ENCODE measurements around the gene FN3KRP.

FN3KRP gene

DNA sequence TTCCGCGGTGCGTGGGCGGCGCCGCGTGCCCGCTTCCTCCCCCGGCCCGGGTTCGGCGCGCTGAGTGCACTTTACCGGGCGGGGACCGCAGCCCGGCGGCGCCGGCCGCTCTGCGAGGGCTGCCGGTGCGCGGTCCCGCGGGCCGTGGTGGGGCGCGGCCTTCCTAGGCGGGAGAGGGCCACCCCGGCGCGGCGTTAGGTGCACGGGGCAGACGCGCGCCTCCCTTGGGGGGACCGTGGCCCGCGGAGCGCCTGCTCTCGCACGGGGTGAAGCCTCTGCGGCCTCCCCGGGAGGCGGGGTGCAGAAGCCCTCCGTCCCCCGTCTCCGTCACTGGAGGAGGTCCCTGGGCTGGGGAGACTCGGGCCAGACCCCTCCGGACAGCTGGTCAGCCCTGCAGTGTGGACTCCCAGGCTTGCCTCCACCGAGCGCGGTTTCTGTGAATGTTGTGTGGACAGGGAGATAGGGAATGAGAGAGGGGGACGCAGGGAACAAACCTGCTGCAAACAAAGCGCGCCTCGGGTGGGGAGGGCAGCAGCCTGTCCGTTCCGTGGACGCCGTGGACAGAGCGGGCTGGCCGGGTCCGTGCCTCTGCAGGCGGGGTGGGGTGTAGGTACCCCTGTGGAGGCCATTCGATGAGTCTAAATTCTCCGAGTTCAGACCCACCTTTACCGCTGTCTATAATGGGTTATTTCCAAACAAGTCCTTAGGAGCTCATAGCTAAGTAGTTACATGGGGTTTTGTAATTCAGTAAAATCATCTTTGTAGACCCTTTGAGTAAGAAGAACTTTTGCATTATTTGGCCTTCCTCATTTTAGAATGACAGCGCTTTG lies 36.1 kb downstream of the FN3KRP start:
- Histone ChIP-seq H3K9ac (ENCODE audit: low read length) (peak overlapping the region; percentile 77), H3K79me2 (ENCODE audit: low read length) (peaks cover 44% of the 10 kb centered on the region), H3K36me3 (replicated peaks; ENCODE audit: low read depth, low read length) (no peaks in the 10 kb centered on the region), H3K9me3 (ENCODE audit: insufficient read depth, low read length) (no peaks in the 10 kb centered on the region), H4K20me1 (ENCODE audit: insufficient read depth, low read length) (peaks cover 7% of the 10 kb centered on the region; the same call in 1 of the 2 replicates), H3K4me2 (ENCODE audit: low read length) (peak overlapping the region; percentile 88), H3K4me1 (ENCODE audit: low read length) (peaks cover 7% of the 10 kb centered on the region), H3K27me3 (ENCODE audit: low read depth, low read length) (no peaks in the 10 kb centered on the region), H3K4me3 (ENCODE audit: low read length) (peak overlapping the region; percentile 92), H3K27ac (ENCODE audit: low read length) (peak overlapping the region; percentile 55), H2AFZ (ENCODE audit: low read depth, low read length) (no peak overlapping the region)
- TF ChIP-seq, protein P1, sequence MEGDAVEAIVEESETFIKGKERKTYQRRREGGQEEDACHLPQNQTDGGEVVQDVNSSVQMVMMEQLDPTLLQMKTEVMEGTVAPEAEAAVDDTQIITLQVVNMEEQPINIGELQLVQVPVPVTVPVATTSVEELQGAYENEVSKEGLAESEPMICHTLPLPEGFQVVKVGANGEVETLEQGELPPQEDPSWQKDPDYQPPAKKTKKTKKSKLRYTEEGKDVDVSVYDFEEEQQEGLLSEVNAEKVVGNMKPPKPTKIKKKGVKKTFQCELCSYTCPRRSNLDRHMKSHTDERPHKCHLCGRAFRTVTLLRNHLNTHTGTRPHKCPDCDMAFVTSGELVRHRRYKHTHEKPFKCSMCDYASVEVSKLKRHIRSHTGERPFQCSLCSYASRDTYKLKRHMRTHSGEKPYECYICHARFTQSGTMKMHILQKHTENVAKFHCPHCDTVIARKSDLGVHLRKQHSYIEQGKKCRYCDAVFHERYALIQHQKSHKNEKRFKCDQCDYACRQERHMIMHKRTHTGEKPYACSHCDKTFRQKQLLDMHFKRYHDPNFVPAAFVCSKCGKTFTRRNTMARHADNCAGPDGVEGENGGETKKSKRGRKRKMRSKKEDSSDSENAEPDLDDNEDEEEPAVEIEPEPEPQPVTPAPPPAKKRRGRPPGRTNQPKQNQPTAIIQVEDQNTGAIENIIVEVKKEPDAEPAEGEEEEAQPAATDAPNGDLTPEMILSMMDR (IDR thresholded peaks at IDR 0.05; ENCODE audit: low read depth, low read length): no peak
- TF ChIP-seq EZH2phosphoT487 (IDR thresholded peaks at IDR 0.05; ENCODE audit: low read depth): no peak

DNA sequence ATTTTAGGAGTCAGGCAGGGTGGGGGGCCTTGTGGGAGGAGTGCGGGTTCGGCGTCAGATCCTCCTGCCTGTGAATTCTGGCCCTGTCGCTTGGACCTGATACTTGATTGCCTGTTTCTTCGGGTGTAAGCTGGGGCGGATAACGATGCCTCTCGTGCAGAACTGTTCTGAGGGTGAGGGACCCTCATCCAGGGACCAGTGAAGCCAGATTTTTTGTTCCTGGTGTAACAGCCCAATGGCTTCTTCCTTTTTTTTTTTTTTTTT lies 36.6 kb downstream of the FN3KRP start:
- Histone ChIP-seq H3K4me3 (ENCODE audit: low read length) (peak overlapping the region; percentile 92), H3K36me3 (replicated peaks; ENCODE audit: low read depth, low read length) (no peaks in the 10 kb centered on the region), H4K20me1 (ENCODE audit: insufficient read depth, low read length) (peaks cover 7% of the 10 kb centered on the region; the same call in 1 of the 2 replicates), H3K9me3 (ENCODE audit: insufficient read depth, low read length) (no peaks in the 10 kb centered on the region), H3K27me3 (ENCODE audit: low read depth, low read length) (no peaks in the 10 kb centered on the region), H3K4me2 (ENCODE audit: low read length) (peak overlapping the region; percentile 88), H3K79me2 (ENCODE audit: low read length) (peaks cover 49% of the 10 kb centered on the region), H2AFZ (ENCODE audit: low read depth, low read length) (no peak overlapping the region), H3K27ac (ENCODE audit: low read length) (no peak overlapping the region), H3K4me1 (ENCODE audit: low read length) (peaks cover 7% of the 10 kb centered on the region), H3K9ac (ENCODE audit: low read length) (peak overlapping the region; percentile 77)
- TF ChIP-seq, protein P1 (IDR thresholded peaks at IDR 0.05; ENCODE audit: low read depth, low read length): no peak
- no peak for TF ChIP-seq EZH2phosphoT487 (IDR thresholded peaks at IDR 0.05; ENCODE audit: low read depth)

DNA sequence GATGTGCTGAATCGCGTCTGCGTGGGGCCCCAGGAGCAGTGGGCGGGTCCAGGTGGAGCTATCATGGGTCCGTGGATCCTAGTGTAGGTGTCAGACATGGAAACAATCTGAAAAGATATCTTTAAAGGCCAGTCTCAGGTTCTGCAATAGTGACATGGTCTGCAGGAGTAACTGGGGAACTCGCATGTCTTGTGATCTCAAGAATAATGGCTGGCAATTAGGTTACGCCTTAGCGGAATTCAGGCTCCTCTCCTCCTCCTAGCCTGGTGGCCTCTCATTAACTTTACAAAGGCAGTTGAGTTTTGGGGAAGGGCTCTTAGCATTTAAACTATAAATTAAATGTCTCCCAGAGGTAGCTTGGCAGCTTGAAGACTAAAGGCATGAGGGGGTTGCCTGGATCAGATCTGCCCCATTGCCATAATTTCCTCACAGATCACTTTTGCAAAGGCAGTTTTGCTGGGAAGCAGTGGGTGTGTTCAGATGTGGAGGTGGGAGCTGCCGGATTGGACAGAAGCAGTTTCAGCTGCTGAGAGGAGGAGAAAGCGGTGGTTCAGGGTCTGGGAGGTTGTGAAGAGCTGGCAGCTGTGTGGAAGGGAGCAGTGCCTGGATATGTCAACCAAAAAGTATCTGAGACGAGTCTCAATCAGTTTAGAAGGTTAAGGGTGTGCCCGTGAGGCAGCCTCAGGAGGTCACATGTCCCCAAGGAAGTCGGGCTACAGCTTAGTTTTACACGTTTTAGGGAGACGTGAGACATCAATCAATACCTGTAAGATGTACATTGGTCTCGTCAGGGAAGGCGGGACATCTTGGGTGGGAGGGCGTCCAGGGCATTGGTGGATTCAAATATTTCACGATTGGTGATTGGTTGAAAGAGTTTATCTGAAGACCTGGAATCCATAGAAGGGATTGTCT lies 38.0 kb downstream of the FN3KRP start:
- Histone ChIP-seq H3K9me3 (ENCODE audit: insufficient read depth, low read length) (no peaks in the 10 kb centered on the region), H3K27me3 (ENCODE audit: low read depth, low read length) (no peaks in the 10 kb centered on the region), H3K4me2 (ENCODE audit: low read length) (no peak overlapping the region), H3K9ac (ENCODE audit: low read length) (no peak overlapping the region), H3K27ac (ENCODE audit: low read length) (no peak overlapping the region), H3K4me3 (ENCODE audit: low read length) (no peak overlapping the region), H3K79me2 (ENCODE audit: low read length) (peaks cover 49% of the 10 kb centered on the region), H3K4me1 (ENCODE audit: low read length) (peaks cover 7% of the 10 kb centered on the region), H4K20me1 (ENCODE audit: insufficient read depth, low read length) (peaks cover 7% of the 10 kb centered on the region; the same call in 1 of the 2 replicates), H3K36me3 (replicated peaks; ENCODE audit: low read depth, low read length) (no peaks in the 10 kb centered on the region), H2AFZ (ENCODE audit: low read depth, low read length) (no peak overlapping the region)
- TF ChIP-seq EZH2phosphoT487 (IDR thresholded peaks at IDR 0.05; ENCODE audit: low read depth): no peak
- TF ChIP-seq, protein P1 (IDR thresholded peaks at IDR 0.05; ENCODE audit: low read depth, low read length): no peak

DNA sequence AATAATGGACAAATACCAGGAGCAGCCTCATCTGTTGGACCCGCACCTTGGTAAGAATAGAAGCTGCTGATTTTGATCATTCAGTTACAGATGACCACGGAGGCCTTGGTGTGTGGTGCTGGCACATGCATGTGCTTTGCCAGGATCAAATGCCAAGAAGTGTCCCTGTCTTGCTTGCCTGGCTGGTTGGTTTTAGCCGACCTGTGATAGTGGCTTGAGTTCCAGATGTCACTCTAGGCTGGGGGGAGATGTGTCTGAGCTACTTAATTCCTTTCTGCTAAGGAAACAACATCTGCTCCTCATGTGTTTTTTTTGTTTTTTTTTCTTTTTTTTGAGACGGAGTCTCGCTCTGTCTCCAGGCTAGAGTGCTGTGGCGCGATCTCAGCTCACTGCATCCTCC lies 39.7 kb downstream of the FN3KRP start:
- H3K4me2 ChIP-seq (ENCODE audit: low read length): no peak overlapping the region
- no peak overlapping the region for H3K27ac ChIP-seq (ENCODE audit: low read length)
- TF ChIP-seq, protein P1 (IDR thresholded peaks at IDR 0.05; ENCODE audit: low read depth, low read length): no peak
- TF ChIP-seq EZH2phosphoT487 (IDR thresholded peaks at IDR 0.05; ENCODE audit: low read depth): no peak
- H3K36me3 ChIP-seq (replicated peaks; ENCODE audit: low read depth, low read length): peaks cover 3% of the 10 kb centered on the region
- H4K20me1 ChIP-seq (ENCODE audit: insufficient read depth, low read length): peaks cover 7% of the 10 kb centered on the region; the same call in 1 of the 2 replicates
- H3K27me3 ChIP-seq (ENCODE audit: low read depth, low read length): no peaks in the 10 kb centered on the region
- no peaks in the 10 kb centered on the region for H3K9me3 ChIP-seq (ENCODE audit: insufficient read depth, low read length)
- H3K79me2 ChIP-seq (ENCODE audit: low read length): peaks cover 49% of the 10 kb centered on the region
- H3K4me1 ChIP-seq (ENCODE audit: low read length): peaks cover 7% of the 10 kb centered on the region
- H3K9ac ChIP-seq (ENCODE audit: low read length): no peak overlapping the region
- no peak overlapping the region for H2AFZ ChIP-seq (ENCODE audit: low read depth, low read length)
- no peak overlapping the region for H3K4me3 ChIP-seq (ENCODE audit: low read length)

Measured in OCI-LY3 (cell line).